Measurements from ENCODE around the gene VPS33A. TPM values are rescaled to one million over a fixed set of nuclear protein-coding genes. Genes with fewer than 3 reads are reported as not detected.

VPS33A gene
- total and polyA plus RNA-seq, 4 donors: 6.4 to 14.9 (median 10.0) TPM

GRCh38 chr12:122228092-122228491 is 38.2 kb downstream of the VPS33A start:
- H3K36me3 ChIP-seq (ENCODE audit: control insufficient read depth in 4 of 4, insufficient read depth in 3 of 4, low read depth in 1 of 4, low read length in 3 of 4): peaks cover 1 to 23% (median 15%) of the 10 kb centered on the region in 4 donors

More at GRCh38 chr12:122228092-122228491, 38.2 kb downstream of the VPS33A start:
- Histone ChIP-seq H3K4me3 (ENCODE audit: low read depth in 1 of 3, low read length in 3 of 3) (no peak overlapping the region), H3K4me1 (ENCODE audit: control insufficient read depth in 4 of 4, insufficient read depth in 4 of 4, low read length in 3 of 4) (peaks cover 14 to 22% (median 19%) of the 10 kb centered on the region in 4 donors), H3K9ac (ENCODE audit: low read depth in 1 of 2, low read length in 2 of 2) (no peak overlapping the region), H3K27me3 (ENCODE audit: control insufficient read depth in 4 of 4, insufficient read depth in 4 of 4, low read length in 3 of 4) (no peaks in the 10 kb centered on the region), H3K9me3 (ENCODE audit: control insufficient read depth in 4 of 4, low read length in 3 of 4) (no peaks in the 10 kb centered on the region), H3K27ac (ENCODE audit: low read depth in 1 of 2, low read length in 2 of 2) (no peak overlapping the region)
- no peak for DNase-seq (ENCODE audit: low spot score)
- WGBS: 93% methylated on average over 5 of the region's 5 CpGs
- TF ChIP-seq HNF4A (conservative IDR thresholded peaks at IDR 0.05) (no peak), RAD21 (IDR thresholded peaks at IDR 0.05) (no peak), TAF1 (conservative IDR thresholded peaks at IDR 0.05) (no peak), GABPA (IDR thresholded peaks at IDR 0.05 in 1 of 2, conservative IDR thresholded peaks at IDR 0.05 in 1 of 2) (no peak), CTCF (IDR thresholded peaks at IDR 0.05; ENCODE audit: low read depth, low read length, missing input control) (no peak), FOXA1 (IDR thresholded peaks at IDR 0.05) (no peak), HNF4G (IDR thresholded peaks at IDR 0.05) (no peak), SP1 (IDR thresholded peaks at IDR 0.05) (no peak), MAX (IDR thresholded peaks at IDR 0.05) (no peak), ZBTB33 (IDR thresholded peaks at IDR 0.05) (no peak), EGR1 (IDR thresholded peaks at IDR 0.05; ENCODE audit: low read depth in 2 of 2) (no peak), FOXA2 (IDR thresholded peaks at IDR 0.05) (no peak), RXRA (IDR thresholded peaks at IDR 0.05) (no peak), JUND (IDR thresholded peaks at IDR 0.05) (no peak), NR2F2 (IDR thresholded peaks at IDR 0.05) (no peak), ATF3 (IDR thresholded peaks at IDR 0.05) (no peak), REST (IDR thresholded peaks at IDR 0.05) (no peak), YY1 (IDR thresholded peaks at IDR 0.05) (no peak)
